ENCODE results near the gene SLC6A18. TPM values are rescaled to one million over a fixed set of nuclear protein-coding genes. Genes with fewer than 3 reads are reported as not detected.
"Not testable (repeated sequence)": the region's sequence is repeated elsewhere in the genome, so short reads cannot be mapped to it uniquely, and the experiment has no call there.

Gene SLC6A18
- total and polyA plus RNA-seq, 4 donors, result not detected

DNA sequence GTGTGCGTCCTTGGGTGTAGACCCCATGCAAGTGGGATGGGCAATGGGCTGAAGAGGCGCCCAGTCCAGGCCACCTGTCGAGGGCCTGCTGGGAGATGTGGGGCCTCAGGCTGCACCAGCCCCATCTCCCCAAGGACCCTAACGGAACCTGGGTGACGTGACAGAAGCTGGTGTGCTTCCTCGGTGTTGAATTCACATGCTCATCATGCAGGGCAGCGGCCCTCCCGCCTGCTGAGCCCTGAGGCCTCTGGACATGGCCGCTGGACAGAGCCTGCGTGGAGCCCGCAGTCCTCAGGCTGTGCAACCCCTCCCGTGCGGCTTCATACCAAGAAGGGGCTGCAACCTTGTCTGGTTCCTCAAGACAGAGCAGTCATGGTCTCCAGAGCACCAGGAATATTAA lies 42.9 kb downstream of the SLC6A18 start:
- H3K4me3 ChIP-seq (ENCODE audit: low read depth, low read length), result no peak overlapping the region
- H3K27ac ChIP-seq (ENCODE audit: low read depth, low read length), result no peak overlapping the region
- H3K36me3 ChIP-seq (ENCODE audit: control insufficient read depth, insufficient read depth, low read length), result no peaks in the 10 kb centered on the region
- no peaks in the 10 kb centered on the region for H3K27me3 ChIP-seq (ENCODE audit: control insufficient read depth, insufficient read depth, low read length)
- no peak for DNase-seq (ENCODE audit: low read depth in 4 of 6, low spot score in 6 of 6)
- no peaks in the 10 kb centered on the region for H3K4me1 ChIP-seq (ENCODE audit: control insufficient read depth, insufficient read depth, low read length)
- WGBS (ENCODE audit: insufficient coverage), result 89% methylated on average over 13 of the region's 13 CpGs
- H3K9me3 ChIP-seq (ENCODE audit: control insufficient read depth, insufficient read depth, low read length), result no peaks in the 10 kb centered on the region

DNA sequence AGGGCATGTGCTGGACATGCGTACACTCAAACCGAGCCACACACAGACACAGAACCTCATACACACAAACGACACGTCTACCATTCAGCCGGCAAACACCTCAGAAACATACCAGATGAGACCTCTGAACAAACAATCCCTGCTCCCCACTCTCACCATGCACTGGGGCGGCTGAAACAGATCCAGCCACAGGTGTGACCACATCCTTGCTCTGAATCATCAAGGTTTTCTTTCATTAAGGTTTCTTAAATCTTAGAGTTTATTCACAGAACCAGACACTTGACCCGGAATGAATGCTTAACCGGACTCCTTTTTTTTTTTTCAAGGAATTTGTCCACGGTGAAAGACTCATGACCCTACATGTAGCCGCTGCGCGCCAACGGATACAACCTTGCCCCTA lies 43.5 kb downstream of the SLC6A18 start:
- 90% methylated on average over 13 of the region's 13 CpGs for WGBS (ENCODE audit: insufficient coverage)
- H3K4me1 ChIP-seq (ENCODE audit: control insufficient read depth, insufficient read depth, low read length), result no peaks in the 10 kb centered on the region
- no peak for DNase-seq (ENCODE audit: low read depth in 4 of 6, low spot score in 6 of 6)
- no peaks in the 10 kb centered on the region for H3K27me3 ChIP-seq (ENCODE audit: control insufficient read depth, insufficient read depth, low read length)
- no peak overlapping the region for H3K27ac ChIP-seq (ENCODE audit: low read depth, low read length)
- H3K36me3 ChIP-seq (ENCODE audit: control insufficient read depth, insufficient read depth, low read length), result no peaks in the 10 kb centered on the region
- H3K9me3 ChIP-seq (ENCODE audit: control insufficient read depth, insufficient read depth, low read length), result no peaks in the 10 kb centered on the region
- H3K4me3 ChIP-seq (ENCODE audit: low read depth, low read length), result no peak overlapping the region

DNA sequence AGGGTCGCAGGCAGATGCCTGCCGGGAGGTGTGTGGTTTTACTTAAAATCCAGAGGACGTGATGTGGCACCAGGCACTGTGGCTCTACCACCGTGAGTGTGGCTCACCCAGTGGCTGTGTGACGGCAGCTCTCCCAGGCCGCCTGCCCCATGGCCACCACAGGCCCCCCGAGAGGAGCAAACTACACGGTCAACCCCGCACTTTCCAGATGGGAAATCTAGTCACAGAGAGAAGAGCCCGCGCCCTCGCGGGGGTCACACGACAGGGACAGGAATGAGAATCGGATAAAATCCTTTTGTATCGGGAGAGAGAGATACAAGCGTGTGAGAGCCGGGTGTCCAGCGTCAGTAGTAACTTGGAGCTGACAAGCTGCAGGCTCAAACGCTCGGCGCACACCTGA lies 45.2 kb downstream of the SLC6A18 start:
- H3K4me1 ChIP-seq (ENCODE audit: control insufficient read depth, insufficient read depth, low read length), result no peaks in the 10 kb centered on the region
- no peak overlapping the region for H3K4me3 ChIP-seq (ENCODE audit: low read depth, low read length)
- no peak for DNase-seq (ENCODE audit: low read depth in 4 of 6, low spot score in 6 of 6)
- no peaks in the 10 kb centered on the region for H3K27me3 ChIP-seq (ENCODE audit: control insufficient read depth, insufficient read depth, low read length)
- no peaks in the 10 kb centered on the region for H3K9me3 ChIP-seq (ENCODE audit: control insufficient read depth, insufficient read depth, low read length)
- 94% methylated on average over 22 of the region's 22 CpGs for WGBS (ENCODE audit: insufficient coverage)
- H3K27ac ChIP-seq (ENCODE audit: low read depth, low read length), result no peak overlapping the region
- no peaks in the 10 kb centered on the region for H3K36me3 ChIP-seq (ENCODE audit: control insufficient read depth, insufficient read depth, low read length)

DNA sequence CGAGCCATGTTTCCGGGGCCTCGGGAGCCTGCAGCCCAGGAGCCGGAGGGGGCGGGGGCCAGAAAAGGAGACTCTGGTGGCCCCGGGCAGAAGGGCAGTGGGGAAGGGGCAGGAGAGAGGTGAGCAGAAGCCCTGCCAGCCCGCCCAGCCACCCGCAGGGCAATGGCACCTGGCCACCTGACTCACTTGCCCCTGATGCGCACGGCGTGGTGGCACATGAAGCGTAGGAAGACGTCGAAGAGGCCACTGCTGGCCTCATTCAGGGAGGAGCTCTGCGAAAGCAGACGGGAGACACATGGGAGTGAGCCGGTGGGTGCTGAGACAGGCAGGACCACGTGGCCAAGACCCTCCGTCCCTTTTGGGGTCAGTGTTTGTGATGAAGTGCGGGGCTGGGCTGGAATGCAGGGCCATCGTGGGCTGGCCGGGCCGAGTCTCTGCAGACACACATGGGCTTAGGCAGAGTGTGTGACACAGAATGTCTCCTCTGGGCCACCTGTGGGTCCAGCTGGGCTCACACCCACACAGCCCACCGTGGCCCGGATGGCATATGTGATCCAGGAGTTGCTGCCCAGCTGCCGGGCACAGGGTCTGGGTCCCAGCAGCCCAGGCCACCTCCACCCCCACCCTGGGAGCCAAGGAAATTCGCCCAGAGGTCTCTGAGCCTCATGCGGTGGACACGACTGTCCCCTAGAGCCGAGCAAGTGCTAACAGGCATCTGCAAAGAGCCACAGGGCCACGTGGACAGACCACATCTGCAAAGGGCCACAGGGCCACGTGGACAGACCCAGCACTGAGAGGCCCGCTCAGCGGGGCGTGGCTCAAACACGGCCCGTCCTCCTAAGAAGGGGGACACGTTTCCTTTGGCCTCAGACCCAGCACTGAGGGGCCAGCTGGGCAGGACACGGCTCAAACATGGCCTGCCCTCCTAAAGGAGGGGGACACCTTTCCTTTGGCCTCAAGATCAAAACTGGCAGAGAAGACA lies 46.0 kb downstream of the SLC6A18 start:
- 94% methylated on average over 39 of the region's 39 CpGs for WGBS (ENCODE audit: insufficient coverage)
- no peak for DNase-seq (ENCODE audit: low read depth in 4 of 6, low spot score in 6 of 6)
- Histone ChIP-seq H3K4me1 (ENCODE audit: control insufficient read depth, insufficient read depth, low read length) (no peaks in the 10 kb centered on the region), H3K4me3 (ENCODE audit: low read depth, low read length) (no peak overlapping the region), H3K27me3 (ENCODE audit: control insufficient read depth, insufficient read depth, low read length) (no peaks in the 10 kb centered on the region), H3K9me3 (ENCODE audit: control insufficient read depth, insufficient read depth, low read length) (no peaks in the 10 kb centered on the region), H3K36me3 (ENCODE audit: control insufficient read depth, insufficient read depth, low read length) (no peaks in the 10 kb centered on the region), H3K27ac (ENCODE audit: low read depth, low read length) (no peak overlapping the region)

DNA sequence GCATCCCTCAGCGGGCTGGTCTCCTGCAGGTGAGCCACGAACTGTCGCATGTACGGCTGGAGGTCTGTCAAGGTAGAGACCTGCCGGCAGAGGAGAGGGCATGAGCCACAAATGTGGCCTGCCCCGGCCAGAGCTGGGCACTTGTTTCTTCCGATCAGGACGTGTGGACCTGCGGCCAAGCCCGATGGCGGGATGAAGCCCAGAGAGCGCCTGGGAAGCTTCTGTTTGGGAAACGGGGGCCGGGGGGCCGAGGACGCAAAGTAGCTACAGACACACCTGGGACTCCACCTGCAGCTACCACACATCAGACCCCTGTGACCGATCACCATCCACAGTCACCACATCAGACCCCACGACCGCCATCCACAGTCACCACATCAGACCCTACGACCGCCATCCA lies 47.0 kb downstream of the SLC6A18 start:
- Histone ChIP-seq H3K36me3 (ENCODE audit: control insufficient read depth, insufficient read depth, low read length) (no peaks in the 10 kb centered on the region), H3K4me1 (ENCODE audit: control insufficient read depth, insufficient read depth, low read length) (no peaks in the 10 kb centered on the region), H3K4me3 (ENCODE audit: low read depth, low read length) (no peak overlapping the region), H3K9me3 (ENCODE audit: control insufficient read depth, insufficient read depth, low read length) (no peaks in the 10 kb centered on the region), H3K27me3 (ENCODE audit: control insufficient read depth, insufficient read depth, low read length) (no peaks in the 10 kb centered on the region), H3K27ac (ENCODE audit: low read depth, low read length) (no peak overlapping the region)
- no peak for DNase-seq (ENCODE audit: low read depth in 4 of 6, low spot score in 6 of 6)
- WGBS (ENCODE audit: insufficient coverage), result 96% methylated on average over 16 of the region's 21 CpGs

DNA sequence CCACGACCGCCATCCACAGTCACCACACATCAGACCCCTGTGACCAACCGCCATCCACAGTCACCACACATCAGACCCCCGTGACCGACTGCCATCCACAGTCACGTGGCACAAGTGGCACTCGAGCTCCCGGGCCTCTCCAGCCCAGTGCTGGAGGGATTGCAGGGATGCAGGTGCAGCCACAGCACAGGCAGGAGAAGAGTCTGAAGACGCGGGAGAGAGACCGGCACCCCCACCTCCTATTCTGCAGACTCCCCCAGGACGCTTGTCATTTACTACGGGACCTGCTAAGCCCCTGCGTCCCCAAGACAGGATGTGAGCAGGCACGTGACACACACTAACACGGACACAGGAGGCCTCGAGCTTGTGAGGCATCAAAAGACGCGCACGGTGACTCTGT lies 48.6 kb downstream of the SLC6A18 start:
- Histone ChIP-seq H3K27ac (ENCODE audit: low read depth, low read length) (no peak overlapping the region), H3K4me3 (ENCODE audit: low read depth, low read length) (no peak overlapping the region), H3K4me1 (ENCODE audit: control insufficient read depth, insufficient read depth, low read length) (no peaks in the 10 kb centered on the region), H3K36me3 (ENCODE audit: control insufficient read depth, insufficient read depth, low read length) (no peaks in the 10 kb centered on the region), H3K9me3 (ENCODE audit: control insufficient read depth, insufficient read depth, low read length) (no peaks in the 10 kb centered on the region), H3K27me3 (ENCODE audit: control insufficient read depth, insufficient read depth, low read length) (no peaks in the 10 kb centered on the region)
- WGBS (ENCODE audit: insufficient coverage), result 94% methylated on average over 15 of the region's 20 CpGs
- no peak for DNase-seq (ENCODE audit: low read depth in 4 of 6, low spot score in 6 of 6)

DNA sequence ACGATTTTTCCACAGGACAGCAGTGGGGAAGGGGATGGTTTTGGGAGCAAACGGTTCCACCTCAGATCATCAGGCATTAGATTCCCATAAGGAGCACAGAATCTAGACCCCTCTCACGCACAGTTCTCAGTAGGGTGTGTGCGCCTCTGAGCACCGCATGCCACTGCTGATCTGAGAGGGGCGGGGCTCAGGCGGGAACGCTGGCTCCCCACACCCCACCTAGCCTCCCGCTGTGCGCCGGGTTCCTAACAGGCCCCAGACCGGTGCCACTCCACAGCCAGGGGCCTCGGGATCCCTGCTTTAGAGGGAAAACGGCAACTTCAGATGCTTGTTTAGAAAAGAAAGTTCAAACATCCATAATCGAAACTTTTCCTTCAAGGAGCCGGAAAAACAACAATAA lies 49.3 kb downstream of the SLC6A18 start:
- Histone ChIP-seq H3K9me3 (ENCODE audit: control insufficient read depth, insufficient read depth, low read length) (no peaks in the 10 kb centered on the region), H3K4me1 (ENCODE audit: control insufficient read depth, insufficient read depth, low read length) (no peaks in the 10 kb centered on the region), H3K36me3 (ENCODE audit: control insufficient read depth, insufficient read depth, low read length) (no peaks in the 10 kb centered on the region), H3K27me3 (ENCODE audit: control insufficient read depth, insufficient read depth, low read length) (no peaks in the 10 kb centered on the region), H3K4me3 (ENCODE audit: low read depth, low read length) (no peak overlapping the region), H3K27ac (ENCODE audit: low read depth, low read length) (no peak overlapping the region)
- DNase-seq (ENCODE audit: low read depth in 4 of 6, low spot score in 6 of 6), result no peak
- 94% methylated on average over 9 of the region's 16 CpGs for WGBS (ENCODE audit: insufficient coverage)

DNA sequence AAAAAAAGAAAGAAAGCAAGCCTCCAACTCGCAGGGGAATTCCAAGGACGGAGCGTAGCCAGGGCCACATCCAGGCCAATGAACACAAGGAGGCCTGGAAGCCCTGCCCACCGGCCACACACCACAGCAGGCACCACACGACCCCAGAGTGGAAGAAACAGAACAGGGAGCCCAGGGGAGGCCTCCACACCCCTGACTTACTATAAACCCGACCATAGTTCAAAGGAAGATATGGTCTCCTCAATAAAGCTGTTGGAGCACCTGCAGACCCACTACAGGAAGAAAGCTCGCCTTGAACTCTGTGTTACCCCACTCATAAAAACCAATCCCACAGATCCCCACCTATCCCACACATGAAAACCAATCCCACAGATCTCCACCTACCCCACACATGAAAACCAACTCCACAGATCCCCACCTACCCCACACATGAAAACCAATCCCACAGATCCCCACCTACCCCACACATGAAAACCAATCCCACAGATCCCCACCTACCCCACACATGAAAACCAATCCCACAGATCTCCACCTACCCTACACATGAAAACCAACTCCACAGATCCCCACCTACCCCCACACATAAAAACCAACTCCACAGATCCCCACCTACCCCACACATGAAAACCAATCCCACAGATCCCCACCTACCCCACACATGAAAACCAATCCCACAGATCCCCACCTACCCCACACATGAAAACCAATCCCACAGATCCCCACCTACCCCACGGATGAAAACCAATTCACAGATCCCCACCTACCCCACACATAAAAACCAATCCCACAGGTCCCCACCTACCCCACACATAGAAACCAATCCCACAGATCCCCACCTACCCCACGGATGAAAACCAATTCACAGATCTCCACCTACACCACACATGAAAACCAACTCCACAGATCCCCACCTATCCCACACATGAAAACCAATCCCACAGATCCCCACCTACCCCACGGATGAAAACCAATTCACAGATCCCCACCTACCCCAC lies 50.5 kb downstream of the SLC6A18 start:
- WGBS (ENCODE audit: insufficient coverage), result 81% methylated on average over 10 of the region's 10 CpGs
- not testable (repeated sequence) for DNase-seq (ENCODE audit: low read depth in 4 of 6, low spot score in 6 of 6); H3K36me3 ChIP-seq (ENCODE audit: control insufficient read depth, insufficient read depth, low read length); H3K27ac ChIP-seq (ENCODE audit: low read depth, low read length); H3K9me3 ChIP-seq (ENCODE audit: control insufficient read depth, insufficient read depth, low read length); H3K4me3 ChIP-seq (ENCODE audit: low read depth, low read length); H3K27me3 ChIP-seq (ENCODE audit: control insufficient read depth, insufficient read depth, low read length); H3K4me1 ChIP-seq (ENCODE audit: control insufficient read depth, insufficient read depth, low read length)

DNA sequence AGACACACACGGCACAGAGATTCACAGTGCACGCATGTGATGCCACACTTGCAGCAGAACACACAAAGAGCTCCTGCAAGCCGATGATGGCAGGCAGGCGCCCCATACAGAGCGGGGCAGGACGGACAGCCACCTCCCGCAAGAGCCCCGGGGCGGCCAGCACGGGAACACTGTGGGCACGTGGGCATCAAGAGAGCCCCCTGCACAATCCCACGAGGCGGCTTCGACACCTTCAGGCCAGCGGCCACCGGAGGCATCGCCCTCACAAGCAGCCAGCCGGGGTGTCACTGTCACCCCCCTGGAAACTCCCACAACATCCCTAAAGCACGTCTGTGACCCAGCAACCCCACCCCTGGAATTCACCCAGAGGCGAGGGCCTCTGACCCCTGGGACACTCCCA lies 51.7 kb downstream of the SLC6A18 start:
- H3K9me3 ChIP-seq (ENCODE audit: control insufficient read depth, insufficient read depth, low read length), result no peaks in the 10 kb centered on the region
- no peaks in the 10 kb centered on the region for H3K36me3 ChIP-seq (ENCODE audit: control insufficient read depth, insufficient read depth, low read length)
- 89% methylated on average over 20 of the region's 20 CpGs for WGBS (ENCODE audit: insufficient coverage)
- H3K27ac ChIP-seq (ENCODE audit: low read depth, low read length), result no peak overlapping the region
- no peaks in the 10 kb centered on the region for H3K4me1 ChIP-seq (ENCODE audit: control insufficient read depth, insufficient read depth, low read length)
- no peak overlapping the region for H3K4me3 ChIP-seq (ENCODE audit: low read depth, low read length)
- no peaks in the 10 kb centered on the region for H3K27me3 ChIP-seq (ENCODE audit: control insufficient read depth, insufficient read depth, low read length)
- no peak for DNase-seq (ENCODE audit: low read depth in 4 of 6, low spot score in 6 of 6)

All from spinal cord (tissue), 10 donors.